Measurements from ENCODE around the gene LIME1. TPM values are rescaled to one million over a fixed set of nuclear protein-coding genes. Genes with fewer than 3 reads are reported as not detected.

LIME1 gene
- total RNA-seq, 1 experiment from 2014 or later, result 27.4 TPM

DNA sequence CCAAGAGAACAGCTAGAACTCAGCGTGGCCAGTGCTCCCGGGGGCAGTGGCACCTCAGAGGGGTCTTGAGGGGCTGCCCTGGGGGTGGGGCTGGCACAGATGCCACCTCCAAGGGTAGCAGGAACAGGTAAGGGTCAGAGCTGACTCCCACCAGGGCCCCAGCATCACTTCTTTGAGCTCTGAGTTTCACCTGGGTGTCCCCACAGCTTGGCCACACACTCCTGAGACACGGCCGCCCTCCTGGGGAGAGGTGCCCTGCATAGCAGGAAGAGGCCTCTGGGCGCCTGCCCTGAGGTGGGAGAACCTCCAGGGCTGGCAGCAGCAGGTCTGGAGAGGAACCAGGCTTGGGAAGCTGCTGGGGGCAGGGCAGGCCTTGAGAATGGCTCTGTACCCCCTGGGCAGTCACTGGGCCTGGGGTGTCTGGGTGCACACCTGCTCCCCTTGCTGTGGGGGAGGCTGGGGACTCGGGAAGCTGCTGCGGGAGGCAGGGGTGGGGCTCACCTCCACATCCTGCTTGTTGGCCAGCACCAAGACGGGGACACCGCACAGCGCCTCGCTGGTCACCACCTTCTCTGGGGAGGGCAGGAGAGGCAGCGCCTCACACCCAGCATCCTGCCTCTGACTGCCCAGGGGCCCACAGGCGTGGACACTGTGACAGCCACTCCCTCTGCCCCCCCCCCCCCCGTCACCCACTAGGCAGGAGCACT lies 35.0 kb upstream of the LIME1 start:
- Histone ChIP-seq H4K20me1 (ENCODE audit: insufficient read depth) (no peaks in the 10 kb centered on the region), H3K36me3 (ENCODE audit: control insufficient read depth in 1 of 2, insufficient read depth in 2 of 2, low read length in 2 of 2) (peaks cover 7 to 25% of the 10 kb centered on the region in 2 experiments; a peak in 3 of 4 replicates), H3K79me2 (ENCODE audit: insufficient read depth, low read length) (peaks cover 29% of the 10 kb centered on the region), H3K4me2 (ENCODE audit: low read length) (peak overlapping the region; percentile 19; the same call in 1 of the 2 replicates), H3K9me3 (ENCODE audit: control insufficient read depth in 1 of 2, insufficient read depth in 1 of 2, low read depth in 1 of 2, low read length in 2 of 2) (no peaks in the 10 kb centered on the region), H3K9ac (ENCODE audit: low read length) (peak overlapping the region; percentile 71; the same call in 1 of the 2 replicates), H3K9me2 (ENCODE audit: insufficient read depth) (no peaks in the 10 kb centered on the region), H2AFZ (ENCODE audit: low read depth, low read length, poor library complexity, severe bottlenecking) (no peak overlapping the region), H3K27me3 (ENCODE audit: insufficient read depth, low read length) (no peaks in the 10 kb centered on the region), H3K4me1 (ENCODE audit: control insufficient read depth in 1 of 2, insufficient read depth in 2 of 2, low read length in 2 of 2) (peaks cover 36 to 72% of the 10 kb centered on the region in 2 experiments), H3K4me3 (replicated peaks in 1 of 2; ENCODE audit: low read depth in 1 of 2, low read length in 2 of 2) (no peak overlapping the region), H3K27ac (ENCODE audit: low read depth, low read length) (peak overlapping the region; percentile 91; the same call in 1 of the 2 replicates)
- TF ChIP-seq POLR2AphosphoS5 (IDR thresholded peaks at IDR 0.05; ENCODE audit: low read depth, low read length), result no peak; the same call in none of the 2 replicates
- TF ChIP-seq POLR2A (IDR thresholded peaks at IDR 0.05; ENCODE audit: borderline replicate concordance, extremely low read depth, insufficient read depth, insufficient read length), result peak; percentile 4
- intact Hi-C loops (cut with micrococcal nuclease), result loop anchor here (10.0 kb wide), 1 partner anchor 353 kb away; no protein-coding TSS in a partner anchor
- CTCF ChIA-PET, result no interaction called here
- RAD21 ChIA-PET (ENCODE audit: low non-redundant PET in 1 of 2, low total read pairs in 2 of 2, uncharacterized antibody in 2 of 2, unreplicated experiment in 2 of 2), result interaction anchor here in 1 of 2 experiments (0.6 kb wide), 1 partner anchor 163 kb away, joined by 8 read pairs; no protein-coding TSS in a partner anchor
- POLR2A ChIA-PET, result interaction anchor here (0.6 to 1.3 kb wide), 3 partner anchors 19 to 164 kb away, joined by 3 read pairs; partner anchors contain the start of gene PTK6
- ATAC-seq, result no peak
- no peak for DNase-seq (ENCODE audit: low read depth, low spot score)
- no TSS peak for BruUV-seq (replicated peaks)

DNA sequence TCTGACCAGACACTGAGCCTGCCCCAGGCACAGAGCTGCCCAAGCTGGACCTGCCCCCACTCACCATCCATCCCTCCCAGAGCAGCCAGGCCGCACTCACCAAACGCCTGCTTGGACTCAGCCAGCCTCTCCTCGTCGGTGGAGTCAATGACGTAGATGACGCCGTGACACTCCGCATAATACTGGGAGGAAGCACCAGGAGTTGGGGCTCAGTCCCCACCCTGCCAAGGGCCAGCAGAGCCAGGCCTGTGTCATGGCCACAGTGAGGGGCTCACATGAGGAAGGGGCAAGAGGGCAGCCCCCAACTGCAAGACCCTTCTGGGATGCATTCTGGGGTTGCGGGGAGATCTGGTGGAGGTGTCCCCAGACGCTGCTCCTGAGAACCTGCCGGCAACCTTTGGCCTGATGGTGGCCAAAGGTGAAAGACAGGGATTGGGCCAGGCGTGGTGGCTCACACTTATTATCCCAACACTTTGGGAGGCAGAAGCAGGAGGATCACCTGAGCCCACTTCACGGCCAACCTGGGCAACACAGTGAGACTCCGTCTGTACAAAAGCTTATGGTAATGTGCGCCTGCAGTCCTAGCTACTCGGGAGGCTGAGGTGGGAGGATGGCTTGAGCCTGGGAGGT lies 34.3 kb upstream of the LIME1 start:
- no peak overlapping the region for H3K4me3 ChIP-seq (replicated peaks in 1 of 2; ENCODE audit: low read depth in 1 of 2, low read length in 2 of 2)
- DNase-seq (ENCODE audit: low read depth, low spot score), result no peak
- H3K4me2 ChIP-seq (ENCODE audit: low read length), result peak overlapping the region; percentile 19; the same call in 1 of the 2 replicates
- no peak overlapping the region for H3K9ac ChIP-seq (ENCODE audit: low read length)
- no peaks in the 10 kb centered on the region for H4K20me1 ChIP-seq (ENCODE audit: insufficient read depth)
- no peaks in the 10 kb centered on the region for H3K9me3 ChIP-seq (ENCODE audit: control insufficient read depth in 1 of 2, insufficient read depth in 1 of 2, low read depth in 1 of 2, low read length in 2 of 2)
- intact Hi-C loops (cut with micrococcal nuclease), result loop anchor here (10.0 kb wide), 1 partner anchor 353 kb away; no protein-coding TSS in a partner anchor
- POLR2A ChIA-PET, result interaction anchor here (0.8 to 1.3 kb wide), 2 partner anchors 75 to 165 kb away, joined by 3 read pairs; partner anchors contain the start of genes GMEB2 and PTK6
- peaks cover 34 to 69% of the 10 kb centered on the region in 2 experiments for H3K4me1 ChIP-seq (ENCODE audit: control insufficient read depth in 1 of 2, insufficient read depth in 2 of 2, low read length in 2 of 2)
- RAD21 ChIA-PET (ENCODE audit: low non-redundant PET in 1 of 2, low total read pairs in 2 of 2, uncharacterized antibody in 2 of 2, unreplicated experiment in 2 of 2), result no interaction called here
- TF ChIP-seq ZFX (IDR thresholded peaks at IDR 0.05) (no peak), EZH2 (IDR thresholded peaks at IDR 0.05) (no peak), SRF (IDR thresholded peaks at IDR 0.05; ENCODE audit: low read depth) (no peak), ELF1 (IDR thresholded peaks at IDR 0.05; ENCODE audit: borderline replicate concordance, low read depth) (no peak), JUND (IDR thresholded peaks at IDR 0.05) (no peak), YY1 (IDR thresholded peaks at IDR 0.05; ENCODE audit: extremely low read depth, insufficient replicate concordance, low read depth, low read length) (no peak)
- H3K27me3 ChIP-seq (ENCODE audit: insufficient read depth, low read length), result no peaks in the 10 kb centered on the region
- H2AFZ ChIP-seq (ENCODE audit: low read depth, low read length, poor library complexity, severe bottlenecking), result no peak overlapping the region
- no TSS peak for BruUV-seq (replicated peaks)
- peak overlapping the region; percentile 8; the same call in 1 of the 2 replicates for H3K27ac ChIP-seq (ENCODE audit: low read depth, low read length)
- CTCF ChIA-PET, result no interaction called here
- H3K36me3 ChIP-seq (ENCODE audit: control insufficient read depth in 1 of 2, insufficient read depth in 2 of 2, low read length in 2 of 2), result peaks cover 7 to 25% of the 10 kb centered on the region in 2 experiments; a peak in 3 of 4 replicates
- H3K79me2 ChIP-seq (ENCODE audit: insufficient read depth, low read length), result peaks cover 34% of the 10 kb centered on the region
- H3K9me2 ChIP-seq (ENCODE audit: insufficient read depth), result no peaks in the 10 kb centered on the region
- ATAC-seq, result no peak
